Left ventricle myocardium inferior (tissue), 1 donor: ENCODE measurements around the gene STAP1. TPM values are rescaled to one million over a fixed set of nuclear protein-coding genes. Genes with fewer than 3 reads are reported as not detected.
"Not testable (repeated sequence)": the region's sequence is repeated elsewhere in the genome, so short reads cannot be mapped to it uniquely, and the experiment has no call there.

Experiments
- DNase-seq: peaks from one replicate; pipeline ENCODE4 v3.0.0-alpha.2; 2020
- H3K27ac ChIP-seq: fragments of 200-600 bp; replicated peaks from 2 replicates; pipeline ENCODE4 v1.8.0; 2021
- H3K27me3 ChIP-seq: fragments of 200-600 bp; 2 replicates; pipeline ENCODE4 v1.8.0; 2021; ENCODE audit warnings: low read depth
- H3K36me3 ChIP-seq: fragments of 200-600 bp; 2 replicates; pipeline ENCODE4 v1.8.0; 2021
- H3K4me1 ChIP-seq: fragments of 200-600 bp; 2 replicates; pipeline ENCODE4 v1.8.0; 2021
- H3K4me3 ChIP-seq: fragments of 200-600 bp; 2 replicates; pipeline ENCODE4 v1.8.0; 2021; ENCODE audit warnings: mild to moderate bottlenecking, moderate library complexity
- H3K9me3 ChIP-seq: fragments of 200-600 bp; replicated peaks from 2 replicates; pipeline ENCODE4 v1.8.0; 2021
- intact Hi-C: fragments of 100-400 bp; cut with micrococcal nuclease; formaldehyde crosslinking; loops from one replicate; pipeline ENCODE4 v1.11.0; 2022
- total RNA-seq: library from RNA; stranded (reverse); fragmentation: NEBNext Ultra II Directional; extraction: Animal tissue kit (Norgen Biotek cat#: 25700); gene quantifications from one replicate; pipeline ENCODE4 v1.2.1, GENCODE V29; 2021
- TF ChIP-seq, protein P1 (sequence below): fragments of 200-600 bp; IDR thresholded peaks from 2 replicates; pipeline ENCODE4 v1.8.0; 2021; ENCODE audit warnings: antibody characterized with exemption, mild to moderate bottlenecking, borderline replicate concordance
- donor health status: DM: no; HTN: yes; CAD: no; lungs with severe emphysema.

The STAP1 gene
- total RNA-seq, 1 donor from 2014 or later = not detected

DNA sequence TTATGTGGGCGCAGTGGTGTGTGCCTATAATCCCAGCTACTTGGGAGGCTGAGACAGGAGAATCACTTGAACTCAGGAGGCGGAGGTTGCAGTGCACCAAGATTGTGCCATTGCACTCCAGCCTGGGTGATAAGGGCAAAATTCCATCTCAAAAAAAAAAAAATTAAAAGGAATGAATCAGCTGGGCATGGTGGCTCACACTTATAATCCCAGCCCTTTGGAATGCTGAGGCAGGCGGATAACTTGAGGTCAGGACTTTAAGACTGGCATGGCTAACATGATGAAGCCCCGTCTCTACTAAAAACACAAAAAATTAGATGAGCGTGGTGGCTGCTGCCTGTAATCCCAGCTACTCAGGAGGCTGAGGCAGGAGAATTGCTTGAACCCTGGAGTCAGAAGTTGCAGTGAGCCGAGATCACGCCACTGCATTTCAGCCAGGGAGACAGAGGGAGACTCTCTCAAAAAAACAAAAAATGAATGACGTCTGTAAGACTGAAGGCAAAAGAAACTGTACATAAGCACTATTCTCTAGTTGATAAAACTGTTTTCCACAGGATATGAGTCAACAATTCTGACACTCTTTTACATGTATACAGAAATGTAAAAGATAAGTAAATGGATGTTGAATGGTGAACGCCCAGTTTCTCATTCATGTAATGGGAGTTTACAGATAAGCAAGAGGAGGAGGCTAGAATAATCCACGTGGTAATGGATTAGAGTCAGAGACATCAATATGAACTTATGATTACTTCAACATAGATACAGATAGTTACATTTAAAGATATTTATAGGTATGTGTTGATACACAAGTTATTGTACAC lies 35.5 kb upstream of the STAP1 start:
- no peak overlapping the region for H3K4me3 ChIP-seq
- H3K4me1 ChIP-seq = peaks cover 21% of the 10 kb centered on the region
- no peak overlapping the region for H3K27ac ChIP-seq
- DNase-seq = no peak
- TF ChIP-seq, protein P1, sequence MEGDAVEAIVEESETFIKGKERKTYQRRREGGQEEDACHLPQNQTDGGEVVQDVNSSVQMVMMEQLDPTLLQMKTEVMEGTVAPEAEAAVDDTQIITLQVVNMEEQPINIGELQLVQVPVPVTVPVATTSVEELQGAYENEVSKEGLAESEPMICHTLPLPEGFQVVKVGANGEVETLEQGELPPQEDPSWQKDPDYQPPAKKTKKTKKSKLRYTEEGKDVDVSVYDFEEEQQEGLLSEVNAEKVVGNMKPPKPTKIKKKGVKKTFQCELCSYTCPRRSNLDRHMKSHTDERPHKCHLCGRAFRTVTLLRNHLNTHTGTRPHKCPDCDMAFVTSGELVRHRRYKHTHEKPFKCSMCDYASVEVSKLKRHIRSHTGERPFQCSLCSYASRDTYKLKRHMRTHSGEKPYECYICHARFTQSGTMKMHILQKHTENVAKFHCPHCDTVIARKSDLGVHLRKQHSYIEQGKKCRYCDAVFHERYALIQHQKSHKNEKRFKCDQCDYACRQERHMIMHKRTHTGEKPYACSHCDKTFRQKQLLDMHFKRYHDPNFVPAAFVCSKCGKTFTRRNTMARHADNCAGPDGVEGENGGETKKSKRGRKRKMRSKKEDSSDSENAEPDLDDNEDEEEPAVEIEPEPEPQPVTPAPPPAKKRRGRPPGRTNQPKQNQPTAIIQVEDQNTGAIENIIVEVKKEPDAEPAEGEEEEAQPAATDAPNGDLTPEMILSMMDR = no peak
- intact Hi-C loops = no loop called here
- H3K27me3 ChIP-seq = no peaks in the 10 kb centered on the region
- peaks cover 16% of the 10 kb centered on the region for H3K36me3 ChIP-seq
- no peaks in the 10 kb centered on the region for H3K9me3 ChIP-seq

DNA sequence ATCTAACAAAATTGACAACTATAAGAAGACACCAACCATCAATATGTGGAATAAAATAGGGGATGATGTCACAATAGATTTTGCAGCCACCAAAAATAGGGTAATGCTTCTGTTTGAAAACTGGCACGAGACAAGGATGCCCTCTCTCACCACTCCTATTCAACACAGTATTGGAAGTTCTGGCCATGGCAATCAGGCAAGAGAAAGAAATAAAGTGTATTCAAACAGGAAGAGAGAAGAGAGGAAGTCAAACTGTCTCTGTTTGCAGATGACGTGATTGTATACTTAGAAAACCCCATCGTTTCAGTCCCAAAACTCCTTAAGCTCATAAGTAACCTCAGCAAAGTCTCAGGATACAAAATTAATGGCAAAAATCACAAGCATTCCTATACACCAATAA lies 34.4 kb upstream of the STAP1 start:
- H3K27ac ChIP-seq, H3K9me3 ChIP-seq, H3K4me3 ChIP-seq, intact Hi-C loops, H3K27me3 ChIP-seq, DNase-seq: not testable (repeated sequence)
- peaks cover 14% of the 10 kb centered on the region for H3K36me3 ChIP-seq
- H3K4me1 ChIP-seq = peaks cover 13% of the 10 kb centered on the region

DNA sequence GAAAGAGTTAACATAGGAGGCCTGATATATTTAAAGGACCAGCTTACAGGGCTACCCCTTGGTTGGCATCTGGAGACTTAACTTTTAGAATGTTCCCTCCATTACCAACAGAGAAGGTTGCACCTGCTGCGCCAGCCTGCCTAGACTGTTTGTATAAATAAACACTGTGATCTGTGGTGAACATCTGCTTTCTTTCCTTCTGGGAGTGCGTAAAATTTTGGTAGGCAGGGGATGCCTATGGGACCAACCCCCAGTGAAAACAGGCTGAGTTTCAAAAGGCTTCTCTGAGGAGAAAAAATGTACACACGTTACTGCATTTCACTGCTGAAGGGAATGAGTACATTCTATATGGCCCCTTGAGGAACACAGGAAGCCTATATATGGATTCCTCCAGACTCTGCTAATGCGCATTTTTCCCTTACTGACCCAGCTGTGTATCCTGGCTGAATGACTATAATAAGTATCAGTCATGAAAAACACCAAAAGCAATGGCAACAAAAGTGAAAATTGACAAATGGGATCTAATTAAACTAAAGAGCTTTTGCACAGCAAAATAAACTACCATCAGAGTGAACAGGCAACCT lies 27.1 kb upstream of the STAP1 start:
- intact Hi-C loops = no loop called here
- TF ChIP-seq, protein P1 = no peak
- DNase-seq = no peak
- Histone ChIP-seq H3K27ac (no peak overlapping the region), H3K36me3 (peaks cover 71% of the 10 kb centered on the region), H3K4me3 (no peak overlapping the region), H3K9me3 (no peaks in the 10 kb centered on the region), H3K27me3 (no peaks in the 10 kb centered on the region), H3K4me1 (no peaks in the 10 kb centered on the region)

DNA sequence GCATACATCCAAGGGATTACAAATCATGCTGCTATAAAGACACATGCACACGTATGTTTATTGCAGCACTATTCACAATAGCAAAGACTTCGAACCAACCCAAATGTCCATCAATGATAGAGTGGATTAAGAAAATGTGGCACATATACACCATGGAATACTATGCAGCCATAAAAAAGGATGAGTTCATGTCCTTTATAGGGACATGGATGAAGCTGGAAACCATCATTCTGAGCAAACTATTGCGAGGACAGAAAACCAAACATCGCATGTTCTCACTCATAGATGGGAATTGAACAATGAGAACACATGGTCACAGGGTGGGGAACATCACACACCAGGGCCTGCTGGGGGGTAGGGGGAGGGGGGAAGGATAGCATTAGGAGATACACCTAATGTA lies 26.1 kb upstream of the STAP1 start:
- intact Hi-C loops, H3K9me3 ChIP-seq, H3K27me3 ChIP-seq, DNase-seq, H3K4me3 ChIP-seq, H3K4me1 ChIP-seq, H3K27ac ChIP-seq: not testable (repeated sequence)
- peaks cover 79% of the 10 kb centered on the region for H3K36me3 ChIP-seq

DNA sequence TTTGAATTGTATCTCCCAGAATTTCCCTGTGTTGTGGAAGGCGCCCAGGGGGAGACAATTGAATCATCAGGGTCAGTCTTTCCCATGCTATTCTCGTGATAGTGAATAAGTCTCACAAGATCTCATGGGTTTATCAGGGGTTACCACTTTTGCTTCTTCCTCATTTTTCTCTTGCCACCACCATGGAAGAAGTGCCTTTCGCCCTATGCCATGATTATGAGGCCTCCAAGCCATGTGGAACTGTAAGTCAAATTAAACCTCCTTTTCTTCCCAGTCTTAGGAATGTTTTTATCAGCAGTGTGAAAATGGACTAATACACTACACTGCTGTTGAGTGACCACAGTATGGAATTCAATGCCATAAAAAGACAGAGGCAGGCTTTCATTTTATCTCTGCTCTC lies 25.4 kb upstream of the STAP1 start:
- H3K9me3 ChIP-seq = no peaks in the 10 kb centered on the region
- H3K36me3 ChIP-seq = peaks cover 86% of the 10 kb centered on the region
- H3K27me3 ChIP-seq = no peaks in the 10 kb centered on the region
- no peak for DNase-seq
- intact Hi-C loops = no loop called here
- H3K4me3 ChIP-seq = no peak overlapping the region
- TF ChIP-seq, protein P1 = no peak
- no peaks in the 10 kb centered on the region for H3K4me1 ChIP-seq
- no peak overlapping the region for H3K27ac ChIP-seq

DNA sequence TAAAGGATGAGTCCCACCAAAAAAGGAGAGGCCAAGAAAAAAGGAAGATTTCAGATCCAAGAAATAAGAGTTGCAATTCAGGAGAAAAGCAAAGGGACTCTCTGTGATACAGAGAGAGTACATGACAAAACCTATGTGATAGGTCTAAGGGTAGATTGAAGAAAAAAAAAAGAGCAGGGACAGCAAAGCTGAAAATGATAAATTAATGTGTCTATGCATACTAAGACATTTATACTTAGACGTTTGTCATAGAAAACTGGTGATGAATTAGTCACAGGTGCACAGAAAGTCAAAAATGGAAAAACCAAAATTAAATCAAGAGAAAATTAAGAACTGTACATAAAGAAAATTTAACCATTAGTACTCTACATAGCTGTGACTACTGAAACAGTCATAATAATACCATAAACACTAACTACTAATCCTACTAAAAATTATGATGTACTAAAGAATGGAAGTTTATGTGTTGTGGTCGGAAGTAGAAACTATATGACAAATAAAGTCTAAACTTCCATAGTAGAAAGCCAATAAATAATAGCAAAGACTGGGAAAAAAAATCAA lies 23.2 kb upstream of the STAP1 start:
- Histone ChIP-seq H3K4me3 (no peak overlapping the region), H3K36me3 (peaks cover 87% of the 10 kb centered on the region), H3K27me3 (no peaks in the 10 kb centered on the region), H3K9me3 (no peaks in the 10 kb centered on the region), H3K27ac (no peak overlapping the region), H3K4me1 (no peaks in the 10 kb centered on the region)
- intact Hi-C loops = no loop called here
- no peak for DNase-seq
- TF ChIP-seq, protein P1 = no peak
